ENCODE data around the gene ATXN7L2.

- TF ChIP-seq FOXM1 (IDR thresholded peaks at IDR 0.05; ENCODE audit: borderline replicate concordance, low read depth) (no peak), YY1 (IDR thresholded peaks at IDR 0.05; ENCODE audit: low read depth) (no peak), RAD21 (IDR thresholded peaks at IDR 0.05; ENCODE audit: low read depth) (no peak), NFIC (IDR thresholded peaks at IDR 0.05) (no peak), TAF1 (IDR thresholded peaks at IDR 0.05; ENCODE audit: low read depth) (no peak), CREB1 (IDR thresholded peaks at IDR 0.05; ENCODE audit: low read depth) (no peak), EGR1 (IDR thresholded peaks at IDR 0.05) (no peak), EP300 (IDR thresholded peaks at IDR 0.05; ENCODE audit: borderline replicate concordance) (no peak), TEAD4 (IDR thresholded peaks at IDR 0.05) (no peak), ZBTB7A (IDR thresholded peaks at IDR 0.05; ENCODE audit: low read depth) (no peak), CEBPB (IDR thresholded peaks at IDR 0.05) (no peak), TCF12 (IDR thresholded peaks at IDR 0.05; ENCODE audit: low read depth) (no peak)
- TF ChIP-seq, protein P1, sequence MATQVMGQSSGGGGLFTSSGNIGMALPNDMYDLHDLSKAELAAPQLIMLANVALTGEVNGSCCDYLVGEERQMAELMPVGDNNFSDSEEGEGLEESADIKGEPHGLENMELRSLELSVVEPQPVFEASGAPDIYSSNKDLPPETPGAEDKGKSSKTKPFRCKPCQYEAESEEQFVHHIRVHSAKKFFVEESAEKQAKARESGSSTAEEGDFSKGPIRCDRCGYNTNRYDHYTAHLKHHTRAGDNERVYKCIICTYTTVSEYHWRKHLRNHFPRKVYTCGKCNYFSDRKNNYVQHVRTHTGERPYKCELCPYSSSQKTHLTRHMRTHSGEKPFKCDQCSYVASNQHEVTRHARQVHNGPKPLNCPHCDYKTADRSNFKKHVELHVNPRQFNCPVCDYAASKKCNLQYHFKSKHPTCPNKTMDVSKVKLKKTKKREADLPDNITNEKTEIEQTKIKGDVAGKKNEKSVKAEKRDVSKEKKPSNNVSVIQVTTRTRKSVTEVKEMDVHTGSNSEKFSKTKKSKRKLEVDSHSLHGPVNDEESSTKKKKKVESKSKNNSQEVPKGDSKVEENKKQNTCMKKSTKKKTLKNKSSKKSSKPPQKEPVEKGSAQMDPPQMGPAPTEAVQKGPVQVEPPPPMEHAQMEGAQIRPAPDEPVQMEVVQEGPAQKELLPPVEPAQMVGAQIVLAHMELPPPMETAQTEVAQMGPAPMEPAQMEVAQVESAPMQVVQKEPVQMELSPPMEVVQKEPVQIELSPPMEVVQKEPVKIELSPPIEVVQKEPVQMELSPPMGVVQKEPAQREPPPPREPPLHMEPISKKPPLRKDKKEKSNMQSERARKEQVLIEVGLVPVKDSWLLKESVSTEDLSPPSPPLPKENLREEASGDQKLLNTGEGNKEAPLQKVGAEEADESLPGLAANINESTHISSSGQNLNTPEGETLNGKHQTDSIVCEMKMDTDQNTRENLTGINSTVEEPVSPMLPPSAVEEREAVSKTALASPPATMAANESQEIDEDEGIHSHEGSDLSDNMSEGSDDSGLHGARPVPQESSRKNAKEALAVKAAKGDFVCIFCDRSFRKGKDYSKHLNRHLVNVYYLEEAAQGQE (IDR thresholded peaks at IDR 0.05; ENCODE audit: low read depth), result no peak
- TF ChIP-seq, protein P2, sequence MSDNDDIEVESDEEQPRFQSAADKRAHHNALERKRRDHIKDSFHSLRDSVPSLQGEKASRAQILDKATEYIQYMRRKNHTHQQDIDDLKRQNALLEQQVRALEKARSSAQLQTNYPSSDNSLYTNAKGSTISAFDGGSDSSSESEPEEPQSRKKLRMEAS (IDR thresholded peaks at IDR 0.05), result no peak
These were observed 3.8 kb upstream of the ATXN7L2 start for GRCh38 chr1:109479901-109480300.

All from Ishikawa (cell line).